ENCODE results near the gene SLC45A1.

The SLC45A1 gene

GRCh38 chr1:8370905-8371315 lies 53.0 kb downstream of the SLC45A1 start:
- Histone ChIP-seq H3K4me1 (ENCODE audit: control insufficient read depth, insufficient read depth, low read length) (peaks cover 8% of the 10 kb centered on the region), H3K4me3 (ENCODE audit: low read length) (no peak overlapping the region), H3K9me3 (ENCODE audit: control insufficient read depth, insufficient read depth, low read length) (no peaks in the 10 kb centered on the region), H3K27ac (ENCODE audit: low read length) (no peak overlapping the region), H3K27me3 (ENCODE audit: control insufficient read depth, insufficient read depth, low read length) (no peaks in the 10 kb centered on the region), H3K36me3 (ENCODE audit: control insufficient read depth, insufficient read depth, low read length) (peaks cover 3% of the 10 kb centered on the region; the same call in 1 of the 2 replicates)
- no CpG with 5 or more reads among the region's 5 CpGs for WGBS (ENCODE audit: insufficient coverage, insufficient read length)
- DNase-seq (ENCODE audit: low read depth, low spot score): no peak

DNA sequence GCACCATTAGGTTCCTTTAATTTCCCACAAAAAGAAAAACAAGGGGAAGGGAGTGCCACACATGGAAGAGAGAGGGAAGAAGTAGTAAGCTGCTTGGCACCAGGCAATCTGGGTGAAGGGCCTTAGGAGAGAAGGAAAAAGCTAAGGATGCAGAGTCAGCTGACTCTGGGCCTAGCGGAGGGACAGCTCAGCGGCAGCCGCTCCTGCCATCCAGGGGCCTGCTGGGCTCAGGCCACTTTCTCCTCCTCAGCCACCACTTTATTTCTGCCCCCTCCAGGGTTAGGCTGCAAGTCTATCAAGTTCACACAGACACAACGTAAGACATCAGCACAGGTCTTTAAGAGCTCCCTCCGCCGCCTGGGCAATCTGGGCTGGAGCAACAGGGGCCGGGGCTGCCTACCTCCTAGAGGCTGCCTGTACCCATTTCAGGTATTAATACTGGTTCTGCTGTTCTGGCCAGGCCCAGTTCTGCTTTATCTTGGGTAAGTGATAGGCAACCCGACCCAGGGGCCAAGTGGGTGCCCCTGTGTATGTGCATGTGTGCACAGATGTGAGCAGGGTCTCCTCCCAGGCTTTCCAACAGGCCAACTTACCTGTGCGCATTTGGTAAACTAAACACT lies 53.6 kb downstream of the SLC45A1 start:
- no peaks in the 10 kb centered on the region for H3K9me3 ChIP-seq (ENCODE audit: control insufficient read depth, insufficient read depth, low read length)
- WGBS (ENCODE audit: insufficient coverage, insufficient read length): no CpG with 5 or more reads among the region's 9 CpGs
- H3K36me3 ChIP-seq (ENCODE audit: control insufficient read depth, insufficient read depth, low read length): peaks cover 3% of the 10 kb centered on the region; the same call in 1 of the 2 replicates
- DNase-seq (ENCODE audit: low read depth, low spot score): no peak
- H3K27ac ChIP-seq (ENCODE audit: low read length): no peak overlapping the region
- H3K27me3 ChIP-seq (ENCODE audit: control insufficient read depth, insufficient read depth, low read length): no peaks in the 10 kb centered on the region
- no peak overlapping the region for H3K4me3 ChIP-seq (ENCODE audit: low read length)
- H3K4me1 ChIP-seq (ENCODE audit: control insufficient read depth, insufficient read depth, low read length): peaks cover 8% of the 10 kb centered on the region

DNA sequence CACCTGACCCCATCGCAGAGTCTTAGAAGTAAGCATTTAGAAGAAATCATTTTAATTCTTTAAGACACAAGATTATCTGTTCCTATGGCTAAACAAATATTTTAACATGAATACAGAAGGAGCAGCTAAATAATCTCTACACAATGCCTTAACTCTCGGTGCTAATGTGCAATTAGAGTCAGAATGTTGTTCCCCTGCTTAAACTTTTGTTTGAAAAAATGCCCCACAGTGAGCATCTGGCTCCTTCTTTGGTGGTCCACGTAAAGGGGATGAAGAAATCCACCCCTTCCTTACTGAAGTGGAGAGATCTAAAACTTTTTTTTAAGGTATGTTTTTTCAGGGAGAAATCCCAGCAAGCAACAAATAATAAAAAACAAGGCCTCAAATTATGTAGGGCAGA lies 55.2 kb downstream of the SLC45A1 start:
- DNase-seq (ENCODE audit: low read depth, low spot score): no peak
- no peaks in the 10 kb centered on the region for H3K9me3 ChIP-seq (ENCODE audit: control insufficient read depth, insufficient read depth, low read length)
- no peaks in the 10 kb centered on the region for H3K27me3 ChIP-seq (ENCODE audit: control insufficient read depth, insufficient read depth, low read length)
- H3K27ac ChIP-seq (ENCODE audit: low read length): no peak overlapping the region
- H3K4me3 ChIP-seq (ENCODE audit: low read length): no peak overlapping the region
- peaks cover 8% of the 10 kb centered on the region for H3K4me1 ChIP-seq (ENCODE audit: control insufficient read depth, insufficient read depth, low read length)
- no peaks in the 10 kb centered on the region for H3K36me3 ChIP-seq (ENCODE audit: control insufficient read depth, insufficient read depth, low read length)
- no CpG with 5 or more reads among the region's 3 CpGs for WGBS (ENCODE audit: insufficient coverage, insufficient read length)

DNA sequence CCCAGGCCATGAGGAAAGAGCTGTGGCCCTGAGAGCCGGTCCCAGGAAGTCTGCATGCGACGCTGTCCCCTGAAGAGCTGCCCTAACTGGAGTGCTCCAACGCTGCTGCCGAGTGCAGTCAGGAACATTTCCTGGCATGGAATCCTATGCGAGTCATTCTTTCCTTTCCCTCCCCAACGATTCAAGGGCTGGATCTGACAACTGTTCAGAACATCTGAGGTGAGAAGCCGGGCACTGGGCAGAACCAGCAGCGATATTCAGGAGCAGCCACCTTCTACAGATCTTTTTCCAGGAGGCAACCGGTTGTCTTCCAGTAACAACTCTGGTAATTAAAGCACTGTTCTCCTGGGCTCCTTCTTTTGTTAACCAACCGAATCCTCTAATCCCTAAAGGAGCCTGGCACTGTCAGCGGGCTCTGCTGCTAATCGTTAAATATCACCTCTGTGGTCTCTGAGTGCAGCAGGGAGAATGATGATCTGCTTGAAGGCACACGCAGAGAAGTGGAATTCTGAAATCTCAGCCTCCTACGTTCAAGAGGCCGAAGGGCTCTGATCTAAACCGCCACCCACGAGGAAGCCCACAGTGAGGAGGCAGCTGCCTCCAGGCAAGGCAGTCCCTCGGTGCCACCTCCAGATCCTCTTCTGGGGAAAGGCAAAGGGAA lies 55.8 kb downstream of the SLC45A1 start:
- no peaks in the 10 kb centered on the region for H3K27me3 ChIP-seq (ENCODE audit: control insufficient read depth, insufficient read depth, low read length)
- WGBS (ENCODE audit: insufficient coverage, insufficient read length): no CpG with 5 or more reads among the region's 19 CpGs
- no peaks in the 10 kb centered on the region for H3K9me3 ChIP-seq (ENCODE audit: control insufficient read depth, insufficient read depth, low read length)
- no peak overlapping the region for H3K4me3 ChIP-seq (ENCODE audit: low read length)
- no peak for DNase-seq (ENCODE audit: low read depth, low spot score)
- no peak overlapping the region for H3K27ac ChIP-seq (ENCODE audit: low read length)
- no peaks in the 10 kb centered on the region for H3K36me3 ChIP-seq (ENCODE audit: control insufficient read depth, insufficient read depth, low read length)
- H3K4me1 ChIP-seq (ENCODE audit: control insufficient read depth, insufficient read depth, low read length): peaks cover 8% of the 10 kb centered on the region

DNA sequence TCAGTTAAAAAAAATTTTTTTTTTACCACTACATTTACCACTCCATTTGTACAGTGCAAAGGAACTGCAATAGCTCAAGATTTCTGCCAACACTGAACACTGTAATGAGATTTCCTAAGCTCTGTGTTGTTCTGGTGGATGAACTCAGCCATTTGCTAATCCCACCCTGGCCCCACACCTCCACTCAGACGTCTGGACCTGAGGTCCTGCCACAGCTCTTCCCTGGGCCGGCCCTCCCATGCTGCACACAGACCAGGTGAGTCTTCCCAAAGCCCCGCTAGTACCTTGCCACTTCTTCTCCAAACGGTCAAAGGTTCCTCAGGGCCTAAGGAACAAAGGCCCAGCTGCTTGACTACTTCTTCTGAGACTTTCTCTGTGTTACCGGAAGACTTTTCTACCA lies 56.4 kb downstream of the SLC45A1 start:
- Histone ChIP-seq H3K4me3 (ENCODE audit: low read length) (no peak overlapping the region), H3K9me3 (ENCODE audit: control insufficient read depth, insufficient read depth, low read length) (no peaks in the 10 kb centered on the region), H3K27me3 (ENCODE audit: control insufficient read depth, insufficient read depth, low read length) (no peaks in the 10 kb centered on the region), H3K4me1 (ENCODE audit: control insufficient read depth, insufficient read depth, low read length) (peaks cover 10% of the 10 kb centered on the region), H3K36me3 (ENCODE audit: control insufficient read depth, insufficient read depth, low read length) (no peaks in the 10 kb centered on the region), H3K27ac (ENCODE audit: low read length) (no peak overlapping the region)
- no peak for DNase-seq (ENCODE audit: low read depth, low spot score)
- WGBS (ENCODE audit: insufficient coverage, insufficient read length): no CpG with 5 or more reads among the region's 5 CpGs

DNA sequence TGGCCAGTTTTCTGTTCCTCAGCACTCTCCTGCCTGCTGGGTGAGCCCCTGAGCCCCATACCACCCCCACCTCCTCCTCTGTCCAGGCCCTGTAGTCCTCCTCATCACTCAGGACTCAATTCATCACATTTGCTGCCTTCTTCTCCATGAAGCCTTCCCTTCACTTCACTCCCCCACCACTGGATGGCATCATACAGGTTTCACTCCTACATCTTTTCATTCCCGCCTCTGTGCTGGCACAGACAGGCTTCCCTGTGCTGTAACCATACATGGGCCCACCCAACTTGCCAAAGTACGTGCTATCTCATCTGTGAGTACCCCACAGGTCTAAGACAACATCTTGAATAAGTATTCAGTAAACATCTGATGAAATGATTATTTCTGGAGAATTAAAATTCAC lies 56.9 kb downstream of the SLC45A1 start:
- Histone ChIP-seq H3K36me3 (ENCODE audit: control insufficient read depth, insufficient read depth, low read length) (no peaks in the 10 kb centered on the region), H3K9me3 (ENCODE audit: control insufficient read depth, insufficient read depth, low read length) (no peaks in the 10 kb centered on the region), H3K4me1 (ENCODE audit: control insufficient read depth, insufficient read depth, low read length) (peaks cover 11% of the 10 kb centered on the region), H3K4me3 (ENCODE audit: low read length) (no peak overlapping the region), H3K27me3 (ENCODE audit: control insufficient read depth, insufficient read depth, low read length) (no peaks in the 10 kb centered on the region), H3K27ac (ENCODE audit: low read length) (no peak overlapping the region)
- WGBS (ENCODE audit: insufficient coverage, insufficient read length): no CpG with 5 or more reads among the region's 2 CpGs
- no peak for DNase-seq (ENCODE audit: low read depth, low spot score)

- DNase-seq (ENCODE audit: low read depth, low spot score): no peak
- H3K36me3 ChIP-seq (ENCODE audit: control insufficient read depth, insufficient read depth, low read length): no peaks in the 10 kb centered on the region
- no peak overlapping the region for H3K4me3 ChIP-seq (ENCODE audit: low read length)
Observed at GRCh38 chr1:8376358-8376840, 58.5 kb downstream of the SLC45A1 start.

DNA sequence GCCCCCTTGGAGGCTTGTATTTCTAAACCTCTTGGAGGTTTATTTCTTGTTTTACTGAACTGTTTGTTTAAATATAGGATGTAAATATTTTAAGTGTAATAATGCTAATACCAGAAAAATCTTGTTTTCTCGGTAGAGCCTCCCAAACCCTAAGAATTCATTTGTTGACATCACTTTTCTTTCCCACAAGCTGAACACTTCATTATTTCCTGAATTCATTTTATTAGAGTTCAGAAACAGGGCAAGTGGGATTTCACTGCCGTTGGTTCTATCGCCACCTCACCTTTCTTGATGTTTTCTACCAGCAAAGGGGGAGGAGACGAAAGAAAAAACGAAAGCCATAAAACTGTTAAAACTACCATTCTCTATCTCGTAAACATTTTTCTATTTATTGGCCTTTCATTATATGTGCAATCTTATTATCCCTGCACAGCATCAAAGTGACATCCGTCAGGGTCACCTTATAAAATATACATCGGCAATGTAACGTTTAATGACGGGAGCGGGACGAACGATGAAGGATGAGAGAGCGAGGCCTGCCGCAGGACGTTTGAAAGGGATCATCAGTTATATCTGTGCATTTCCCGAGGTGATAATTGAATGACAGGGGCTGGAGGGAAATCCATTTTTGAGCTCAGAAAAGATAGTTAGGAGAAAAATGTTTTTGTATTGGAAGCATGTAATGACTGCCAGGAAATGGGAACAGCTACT lies 59.5 kb downstream of the SLC45A1 start:
- no peaks in the 10 kb centered on the region for H3K27me3 ChIP-seq (ENCODE audit: control insufficient read depth, insufficient read depth, low read length)
- H3K27ac ChIP-seq (ENCODE audit: low read length): no peak overlapping the region
- no peak overlapping the region for H3K4me3 ChIP-seq (ENCODE audit: low read length)
- DNase-seq (ENCODE audit: low read depth, low spot score): no peak
- peaks cover 10% of the 10 kb centered on the region for H3K4me1 ChIP-seq (ENCODE audit: control insufficient read depth, insufficient read depth, low read length)
- no peaks in the 10 kb centered on the region for H3K9me3 ChIP-seq (ENCODE audit: control insufficient read depth, insufficient read depth, low read length)
- WGBS (ENCODE audit: insufficient coverage, insufficient read length): 100% methylated on average over 1 of the region's 17 CpGs
- no peaks in the 10 kb centered on the region for H3K36me3 ChIP-seq (ENCODE audit: control insufficient read depth, insufficient read depth, low read length)

More at GRCh38 chr1:8376358-8376840, 58.5 kb downstream of the SLC45A1 start:
- no peaks in the 10 kb centered on the region for H3K9me3 ChIP-seq (ENCODE audit: control insufficient read depth, insufficient read depth, low read length)
- H3K27ac ChIP-seq (ENCODE audit: low read length): no peak overlapping the region
- no CpG with 5 or more reads among the region's 4 CpGs for WGBS (ENCODE audit: insufficient coverage, insufficient read length)
- no peaks in the 10 kb centered on the region for H3K27me3 ChIP-seq (ENCODE audit: control insufficient read depth, insufficient read depth, low read length)
- H3K4me1 ChIP-seq (ENCODE audit: control insufficient read depth, insufficient read depth, low read length): peaks cover 10% of the 10 kb centered on the region

DNA sequence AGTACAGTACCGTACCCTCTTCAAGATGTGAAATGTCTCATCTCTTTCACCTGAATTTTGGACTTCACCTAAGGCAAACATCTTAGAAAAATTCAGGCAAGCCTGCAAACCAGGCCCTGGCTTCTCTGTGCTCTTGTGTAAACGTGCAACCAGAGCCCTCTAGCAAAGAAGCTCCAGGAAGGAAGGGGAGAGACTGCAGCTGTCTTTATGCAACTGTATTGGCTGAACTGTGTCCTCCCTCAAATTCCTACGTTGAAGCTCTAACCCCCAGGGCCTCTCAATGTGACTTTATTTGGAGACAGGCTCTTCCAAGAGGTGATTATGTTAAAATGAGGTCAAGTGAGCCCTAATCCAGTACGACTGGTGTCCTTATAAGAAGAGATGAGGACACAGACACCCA lies 60.3 kb downstream of the SLC45A1 start:
- H3K27ac ChIP-seq (ENCODE audit: low read length): no peak overlapping the region
- no CpG with 5 or more reads among the region's 4 CpGs for WGBS (ENCODE audit: insufficient coverage, insufficient read length)
- DNase-seq (ENCODE audit: low read depth, low spot score): no peak
- H3K9me3 ChIP-seq (ENCODE audit: control insufficient read depth, insufficient read depth, low read length): no peaks in the 10 kb centered on the region
- peaks cover 9% of the 10 kb centered on the region for H3K4me1 ChIP-seq (ENCODE audit: control insufficient read depth, insufficient read depth, low read length)
- H3K4me3 ChIP-seq (ENCODE audit: low read length): no peak overlapping the region
- no peaks in the 10 kb centered on the region for H3K27me3 ChIP-seq (ENCODE audit: control insufficient read depth, insufficient read depth, low read length)
- no peaks in the 10 kb centered on the region for H3K36me3 ChIP-seq (ENCODE audit: control insufficient read depth, insufficient read depth, low read length)

DNA sequence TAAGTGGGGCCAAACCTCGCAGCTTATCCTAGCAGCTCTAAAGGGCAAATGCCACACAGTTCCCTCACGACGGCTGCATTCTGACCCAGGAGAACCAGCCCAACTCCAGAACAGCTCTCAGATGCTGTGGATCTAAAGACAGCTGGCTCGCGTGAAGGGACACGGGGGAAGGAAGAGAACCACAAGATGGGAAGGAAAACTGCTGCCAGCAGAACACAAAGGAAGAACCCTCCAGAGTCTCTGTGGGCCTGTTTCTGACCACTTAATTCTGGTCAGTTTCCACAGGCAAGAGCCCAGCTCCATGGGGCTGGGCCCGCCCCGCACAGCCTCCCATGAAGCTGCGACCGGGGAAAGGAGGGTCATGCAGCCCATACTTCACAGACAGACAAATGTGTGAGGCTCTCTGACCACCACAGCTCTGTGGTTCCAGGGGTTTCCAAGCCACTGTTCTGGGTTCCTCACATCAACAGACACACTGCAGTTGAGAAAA lies 61.1 kb downstream of the SLC45A1 start:
- Histone ChIP-seq H3K4me3 (ENCODE audit: low read length) (no peak overlapping the region), H3K27ac (ENCODE audit: low read length) (no peak overlapping the region), H3K27me3 (ENCODE audit: control insufficient read depth, insufficient read depth, low read length) (no peaks in the 10 kb centered on the region), H3K9me3 (ENCODE audit: control insufficient read depth, insufficient read depth, low read length) (no peaks in the 10 kb centered on the region), H3K36me3 (ENCODE audit: control insufficient read depth, insufficient read depth, low read length) (no peaks in the 10 kb centered on the region), H3K4me1 (ENCODE audit: control insufficient read depth, insufficient read depth, low read length) (peaks cover 7% of the 10 kb centered on the region)
- no CpG with 5 or more reads among the region's 10 CpGs for WGBS (ENCODE audit: insufficient coverage, insufficient read length)
- DNase-seq (ENCODE audit: low read depth, low spot score): no peak

All from iPS DF 6.9 (cell line).